ENCODE data around the gene PARP16.

- no peak for TF ChIP-seq REST (IDR thresholded peaks at IDR 0.05; ENCODE audit: insufficient read depth in 1 of 2, low read depth in 2 of 2, low read length in 2 of 2)
- no peak for TF ChIP-seq POLR2AphosphoS5 (IDR thresholded peaks at IDR 0.05; ENCODE audit: low read depth, low read length)
- TF ChIP-seq SIN3A (IDR thresholded peaks at IDR 0.05; ENCODE audit: borderline replicate concordance, insufficient read depth, low read length), result no peak
- no peak for TF ChIP-seq FOXP2 (optimal IDR thresholded peaks at IDR 0.05; ENCODE audit: borderline replicate concordance, extremely low read depth, extremely low read length, insufficient read depth)
- TF ChIP-seq TAF1 (IDR thresholded peaks at IDR 0.05; ENCODE audit: borderline replicate concordance, insufficient read depth, low read length), result no peak
Measured at GRCh38 chr15:65328506-65329287, 42.0 kb upstream of the PARP16 start.
